ENCODE results near the gene KAZN.
A peak's percentile ranks its signal among the peaks of the same experiment; 100 is the strongest.

Gene KAZN

GRCh38 chr1:14948112-14948652, 349.7 kb downstream of the KAZN start:
- H3K4me1 Mint-ChIP-seq: peaks cover 67% of the 10 kb centered on the region
- no peak overlapping the region for H3K4me3 Mint-ChIP-seq
- DNase-seq: no peak
- H3K9me3 Mint-ChIP-seq: peaks cover 10% of the 10 kb centered on the region
- peaks cover 10% of the 10 kb centered on the region for H3K36me3 Mint-ChIP-seq (ENCODE audit: low read depth)
- H3K27ac Mint-ChIP-seq: no peak overlapping the region
- no peaks in the 10 kb centered on the region for H3K27me3 Mint-ChIP-seq (ENCODE audit: low read depth, poor library complexity)
- no peak for TF ChIP-seq CTCF (IDR thresholded peaks at IDR 0.05)

GRCh38 chr1:14949270-14949835, 350.9 kb downstream of the KAZN start:
- peak overlapping the region; percentile 46 for H3K27ac Mint-ChIP-seq
- no peaks in the 10 kb centered on the region for H3K27me3 Mint-ChIP-seq (ENCODE audit: low read depth, poor library complexity)
- peaks cover 55% of the 10 kb centered on the region for H3K4me1 Mint-ChIP-seq
- no peak for TF ChIP-seq CTCF (IDR thresholded peaks at IDR 0.05)
- no peak for DNase-seq
- H3K9me3 Mint-ChIP-seq: peaks cover 15% of the 10 kb centered on the region
- H3K4me3 Mint-ChIP-seq: no peak overlapping the region
- H3K36me3 Mint-ChIP-seq (ENCODE audit: low read depth): peaks cover 15% of the 10 kb centered on the region

- H3K27ac Mint-ChIP-seq: peak overlapping the region; percentile 46
- H3K4me3 Mint-ChIP-seq: no peak overlapping the region
- peaks cover 15% of the 10 kb centered on the region for H3K36me3 Mint-ChIP-seq (ENCODE audit: low read depth)
- TF ChIP-seq CTCF (IDR thresholded peaks at IDR 0.05): no peak
- H3K27me3 Mint-ChIP-seq (ENCODE audit: low read depth, poor library complexity): no peaks in the 10 kb centered on the region
- peaks cover 48% of the 10 kb centered on the region for H3K4me1 Mint-ChIP-seq
- H3K9me3 Mint-ChIP-seq: peaks cover 16% of the 10 kb centered on the region
- no peak for DNase-seq
These were observed 351.6 kb downstream of the KAZN start for GRCh38 chr1:14949836-14950713.

GRCh38 chr1:14951766-14952165, 353.3 kb downstream of the KAZN start:
- H3K27ac Mint-ChIP-seq: no peak overlapping the region
- no peak overlapping the region for H3K4me3 Mint-ChIP-seq
- no peaks in the 10 kb centered on the region for H3K27me3 Mint-ChIP-seq (ENCODE audit: low read depth, poor library complexity)
- H3K9me3 Mint-ChIP-seq: peaks cover 16% of the 10 kb centered on the region
- TF ChIP-seq CTCF (IDR thresholded peaks at IDR 0.05): no peak
- H3K36me3 Mint-ChIP-seq (ENCODE audit: low read depth): peaks cover 15% of the 10 kb centered on the region
- peaks cover 35% of the 10 kb centered on the region for H3K4me1 Mint-ChIP-seq
- no peak for DNase-seq

GRCh38 chr1:14952626-14953314, 354.3 kb downstream of the KAZN start:
- H3K9me3 Mint-ChIP-seq: peaks cover 16% of the 10 kb centered on the region
- peaks cover 15% of the 10 kb centered on the region for H3K36me3 Mint-ChIP-seq (ENCODE audit: low read depth)
- no peak for TF ChIP-seq CTCF (IDR thresholded peaks at IDR 0.05)
- no peak overlapping the region for H3K27ac Mint-ChIP-seq
- no peaks in the 10 kb centered on the region for H3K27me3 Mint-ChIP-seq (ENCODE audit: low read depth, poor library complexity)
- H3K4me1 Mint-ChIP-seq: peaks cover 37% of the 10 kb centered on the region
- H3K4me3 Mint-ChIP-seq: no peak overlapping the region
- no peak for DNase-seq

All from nephron progenitor cell (in vitro differentiated cells).